Ishikawa (cell line): Measurements from ENCODE around the gene ST6GALNAC1.

Experiments used
- CEBPB ChIP-seq: IDR thresholded peaks from 2 replicates; pipeline ENCODE4 v1.6.1; 2012
- CREB1 ChIP-seq: IDR thresholded peaks from 2 replicates; pipeline ENCODE4 v1.6.1; 2012; ENCODE audit warnings: low read depth
- EGR1 ChIP-seq: IDR thresholded peaks from 2 replicates; pipeline ENCODE4 v1.6.1; 2012
- EP300 ChIP-seq: IDR thresholded peaks from 2 replicates; pipeline ENCODE4 v1.6.1; 2012; ENCODE audit warnings: borderline replicate concordance
- FOXM1 ChIP-seq: IDR thresholded peaks from 2 replicates; pipeline ENCODE4 v1.6.1; 2012; ENCODE audit warnings: low read depth, borderline replicate concordance
- RAD21 ChIP-seq: IDR thresholded peaks from 2 replicates; pipeline ENCODE4 v1.6.1; 2012; ENCODE audit warnings: low read depth
- TAF1 ChIP-seq: IDR thresholded peaks from 2 replicates; pipeline ENCODE4 v1.6.1; 2012; ENCODE audit warnings: low read depth, mild to moderate bottlenecking
- TCF12 ChIP-seq: IDR thresholded peaks from 2 replicates; pipeline ENCODE4 v1.6.1; 2012; ENCODE audit warnings: low read depth
- TEAD4 ChIP-seq: IDR thresholded peaks from 2 replicates; pipeline ENCODE4 v1.6.1; 2012
- YY1 ChIP-seq: IDR thresholded peaks from 2 replicates; pipeline ENCODE4 v1.6.1; 2012; ENCODE audit warnings: low read depth
- TF ChIP-seq, protein P1 (sequence below): IDR thresholded peaks from 2 replicates; pipeline ENCODE4 v1.6.1; 2012
- TF ChIP-seq, protein P2 (sequence below): IDR thresholded peaks from 2 replicates; pipeline ENCODE4 v1.6.1; 2012
- TF ChIP-seq, protein P3 (sequence below): IDR thresholded peaks from 2 replicates; pipeline ENCODE4 v1.6.1; 2012; ENCODE audit warnings: low read depth, mild to moderate bottlenecking

DNA sequence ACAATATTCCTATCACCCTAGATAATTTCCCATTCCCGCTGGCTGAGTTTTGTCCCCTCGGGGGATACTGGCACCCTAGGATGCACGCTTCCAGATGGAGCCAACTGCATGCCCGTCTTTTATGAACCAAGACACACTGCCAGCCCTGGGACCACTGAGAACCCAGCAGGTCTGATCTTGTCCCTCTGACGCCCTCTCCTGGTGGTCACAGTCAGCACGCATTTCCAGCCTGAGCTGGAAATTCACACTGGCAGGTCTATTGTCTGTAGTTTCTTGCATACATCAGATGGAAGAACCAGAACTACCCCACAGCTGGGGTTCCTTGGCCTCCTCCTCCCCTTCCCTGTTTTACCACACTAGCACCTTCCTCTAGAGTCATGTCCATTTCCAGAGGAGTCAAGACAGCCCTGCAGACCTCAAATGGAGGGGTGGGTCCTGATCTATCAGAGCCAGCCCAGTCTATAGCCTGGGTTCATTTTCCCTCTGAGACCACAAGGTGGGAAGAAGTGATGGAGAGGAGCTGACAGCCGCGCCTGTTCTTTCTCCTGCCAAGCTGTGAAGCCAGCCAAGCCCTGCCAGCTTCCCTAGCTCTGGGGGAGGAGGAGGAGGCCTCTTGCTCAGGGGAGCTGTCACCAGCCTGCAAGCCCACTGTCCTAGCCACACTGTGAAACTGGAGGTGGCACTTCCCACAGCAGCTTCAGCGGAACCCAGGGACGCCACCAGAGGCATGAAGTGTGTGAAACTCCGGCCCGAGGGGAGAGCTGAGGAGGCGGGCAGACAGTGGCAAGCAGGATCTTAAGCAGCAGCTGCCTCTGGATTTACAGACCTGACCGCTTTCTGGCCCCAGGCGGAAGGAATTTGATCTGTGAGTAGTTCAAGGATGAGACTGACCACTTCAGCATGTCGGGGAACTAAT, 37.9 kb upstream of the ST6GALNAC1 start:
- no peak for TF ChIP-seq YY1
- TF ChIP-seq RAD21 = peak; percentile 98
- TF ChIP-seq TAF1 = no peak
- TF ChIP-seq, protein P1, sequence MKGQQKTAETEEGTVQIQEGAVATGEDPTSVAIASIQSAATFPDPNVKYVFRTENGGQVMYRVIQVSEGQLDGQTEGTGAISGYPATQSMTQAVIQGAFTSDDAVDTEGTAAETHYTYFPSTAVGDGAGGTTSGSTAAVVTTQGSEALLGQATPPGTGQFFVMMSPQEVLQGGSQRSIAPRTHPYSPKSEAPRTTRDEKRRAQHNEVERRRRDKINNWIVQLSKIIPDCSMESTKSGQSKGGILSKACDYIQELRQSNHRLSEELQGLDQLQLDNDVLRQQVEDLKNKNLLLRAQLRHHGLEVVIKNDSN = no peak
- TF ChIP-seq, protein P2, sequence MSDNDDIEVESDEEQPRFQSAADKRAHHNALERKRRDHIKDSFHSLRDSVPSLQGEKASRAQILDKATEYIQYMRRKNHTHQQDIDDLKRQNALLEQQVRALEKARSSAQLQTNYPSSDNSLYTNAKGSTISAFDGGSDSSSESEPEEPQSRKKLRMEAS = no peak
- no peak for TF ChIP-seq CREB1
- TF ChIP-seq TEAD4 = 0 out of 2 replicates have a peak, but pooled peaks have one; percentile 34
- TF ChIP-seq EP300 = no peak
- TF ChIP-seq CEBPB = no peak
- TF ChIP-seq FOXM1 = no peak
- TF ChIP-seq EGR1 = no peak
- TF ChIP-seq TCF12 = no peak
- TF ChIP-seq, protein P3, sequence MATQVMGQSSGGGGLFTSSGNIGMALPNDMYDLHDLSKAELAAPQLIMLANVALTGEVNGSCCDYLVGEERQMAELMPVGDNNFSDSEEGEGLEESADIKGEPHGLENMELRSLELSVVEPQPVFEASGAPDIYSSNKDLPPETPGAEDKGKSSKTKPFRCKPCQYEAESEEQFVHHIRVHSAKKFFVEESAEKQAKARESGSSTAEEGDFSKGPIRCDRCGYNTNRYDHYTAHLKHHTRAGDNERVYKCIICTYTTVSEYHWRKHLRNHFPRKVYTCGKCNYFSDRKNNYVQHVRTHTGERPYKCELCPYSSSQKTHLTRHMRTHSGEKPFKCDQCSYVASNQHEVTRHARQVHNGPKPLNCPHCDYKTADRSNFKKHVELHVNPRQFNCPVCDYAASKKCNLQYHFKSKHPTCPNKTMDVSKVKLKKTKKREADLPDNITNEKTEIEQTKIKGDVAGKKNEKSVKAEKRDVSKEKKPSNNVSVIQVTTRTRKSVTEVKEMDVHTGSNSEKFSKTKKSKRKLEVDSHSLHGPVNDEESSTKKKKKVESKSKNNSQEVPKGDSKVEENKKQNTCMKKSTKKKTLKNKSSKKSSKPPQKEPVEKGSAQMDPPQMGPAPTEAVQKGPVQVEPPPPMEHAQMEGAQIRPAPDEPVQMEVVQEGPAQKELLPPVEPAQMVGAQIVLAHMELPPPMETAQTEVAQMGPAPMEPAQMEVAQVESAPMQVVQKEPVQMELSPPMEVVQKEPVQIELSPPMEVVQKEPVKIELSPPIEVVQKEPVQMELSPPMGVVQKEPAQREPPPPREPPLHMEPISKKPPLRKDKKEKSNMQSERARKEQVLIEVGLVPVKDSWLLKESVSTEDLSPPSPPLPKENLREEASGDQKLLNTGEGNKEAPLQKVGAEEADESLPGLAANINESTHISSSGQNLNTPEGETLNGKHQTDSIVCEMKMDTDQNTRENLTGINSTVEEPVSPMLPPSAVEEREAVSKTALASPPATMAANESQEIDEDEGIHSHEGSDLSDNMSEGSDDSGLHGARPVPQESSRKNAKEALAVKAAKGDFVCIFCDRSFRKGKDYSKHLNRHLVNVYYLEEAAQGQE = no peak
